Osteocyte (in vitro differentiated cells): ENCODE data around the gene RNGTT. TPM values are rescaled to one million over a fixed set of nuclear protein-coding genes. Genes with fewer than 3 reads are reported as not detected.
A peak's percentile ranks its signal among the peaks of the same experiment; 100 is the strongest.

Experiments
- DNase-seq: peaks from one replicate; pipeline ENCODE4 v3.0.0; 2021; ENCODE audit warnings: mixed read lengths; ENCODE audit not compliant: unreplicated experiment; ENCODE audit errors: extremely low spot score
- H3K27ac Mint-ChIP-seq: one replicate; pipeline ENCODE4 v1.8.0; 2021; ENCODE audit warnings: mild to moderate bottlenecking, mixed read lengths; ENCODE audit not compliant: unreplicated experiment
- H3K27me3 Mint-ChIP-seq: one replicate; pipeline ENCODE4 v1.8.0; 2021; ENCODE audit warnings: mixed read lengths; ENCODE audit not compliant: unreplicated experiment
- H3K36me3 Mint-ChIP-seq: one replicate; pipeline ENCODE4 v1.8.0; 2021; ENCODE audit warnings: mixed read lengths; ENCODE audit not compliant: unreplicated experiment
- H3K4me1 Mint-ChIP-seq: one replicate; pipeline ENCODE4 v1.8.0; 2021; ENCODE audit warnings: mixed read lengths; ENCODE audit not compliant: unreplicated experiment
- H3K4me3 Mint-ChIP-seq: one replicate; pipeline ENCODE4 v1.8.0; 2021; ENCODE audit warnings: mild to moderate bottlenecking, moderate library complexity, mixed read lengths; ENCODE audit not compliant: unreplicated experiment
- H3K9me3 Mint-ChIP-seq: one replicate; pipeline ENCODE4 v1.8.0; 2021; ENCODE audit warnings: mixed read lengths; ENCODE audit not compliant: unreplicated experiment
- long read RNA-seq: library from polyadenylated mRNA; unstranded; transcript quantifications from one replicate; pipeline ENCODE4 v2.0.0, GENCODE V29; 2021
- total RNA-seq: library from RNA; stranded (reverse); gene quantifications from 2 replicates; pipeline ENCODE4 v1.2.1, GENCODE V29; 2021
- TF ChIP-seq, protein P1 (sequence below): fragments of 200-600 bp; sonication (generic); IDR thresholded peaks from 2 replicates; pipeline ENCODE4 v1.5.0; 2021; ENCODE audit warnings: antibody characterized with exemption, mild to moderate bottlenecking, moderate library complexity

The RNGTT gene
- 10.5 and 12.7 TPM in 2 replicates for total RNA-seq
- long read RNA-seq, full-length matches to known transcripts: 30 of 56 reads
- long read RNA-seq, partial matches to known transcripts: 14 of 56 reads
- long read RNA-seq, other reads (novel, unspliced or antisense): 12 of 56 reads

- peaks cover 21% of the 10 kb centered on the region for H3K4me1 Mint-ChIP-seq
- H3K27me3 Mint-ChIP-seq: no peaks in the 10 kb centered on the region
- peak; percentile 99 for DNase-seq
- H3K4me3 Mint-ChIP-seq: peak within 1 kb of the TSS; percentile 95
- no peaks in the 10 kb centered on the region for H3K36me3 Mint-ChIP-seq
- H3K27ac Mint-ChIP-seq: peak within 1 kb of the TSS; percentile 89
- TF ChIP-seq, protein P1, sequence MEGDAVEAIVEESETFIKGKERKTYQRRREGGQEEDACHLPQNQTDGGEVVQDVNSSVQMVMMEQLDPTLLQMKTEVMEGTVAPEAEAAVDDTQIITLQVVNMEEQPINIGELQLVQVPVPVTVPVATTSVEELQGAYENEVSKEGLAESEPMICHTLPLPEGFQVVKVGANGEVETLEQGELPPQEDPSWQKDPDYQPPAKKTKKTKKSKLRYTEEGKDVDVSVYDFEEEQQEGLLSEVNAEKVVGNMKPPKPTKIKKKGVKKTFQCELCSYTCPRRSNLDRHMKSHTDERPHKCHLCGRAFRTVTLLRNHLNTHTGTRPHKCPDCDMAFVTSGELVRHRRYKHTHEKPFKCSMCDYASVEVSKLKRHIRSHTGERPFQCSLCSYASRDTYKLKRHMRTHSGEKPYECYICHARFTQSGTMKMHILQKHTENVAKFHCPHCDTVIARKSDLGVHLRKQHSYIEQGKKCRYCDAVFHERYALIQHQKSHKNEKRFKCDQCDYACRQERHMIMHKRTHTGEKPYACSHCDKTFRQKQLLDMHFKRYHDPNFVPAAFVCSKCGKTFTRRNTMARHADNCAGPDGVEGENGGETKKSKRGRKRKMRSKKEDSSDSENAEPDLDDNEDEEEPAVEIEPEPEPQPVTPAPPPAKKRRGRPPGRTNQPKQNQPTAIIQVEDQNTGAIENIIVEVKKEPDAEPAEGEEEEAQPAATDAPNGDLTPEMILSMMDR: no peak
- H3K9me3 Mint-ChIP-seq: no peaks in the 10 kb centered on the region
Measured at GRCh38 chr6:88963139-88964090, at the start of gene RNGTT. RNGTT (minus strand) TSS chr6:88963618; CDS start chr6:88963409, 209 bp downstream.

- Mint-ChIP-seq H3K4me1 (peaks cover 10% of the 10 kb centered on the region), H3K4me3 (no peak overlapping the region), H3K27ac (no peak overlapping the region), H3K27me3 (peaks cover 13% of the 10 kb centered on the region), H3K9me3 (no peaks in the 10 kb centered on the region), H3K36me3 (no peaks in the 10 kb centered on the region)
- TF ChIP-seq, protein P1: no peak
- DNase-seq: no peak
Measured at GRCh38 chr6:89011436-89011835, 48.0 kb upstream of the RNGTT start.

GRCh38 chr6:89010825-89011224 lies 47.4 kb upstream of the RNGTT start:
- H3K4me1 Mint-ChIP-seq: peaks cover 10% of the 10 kb centered on the region
- no peaks in the 10 kb centered on the region for H3K36me3 Mint-ChIP-seq
- TF ChIP-seq, protein P1: no peak
- DNase-seq: no peak
- H3K4me3 Mint-ChIP-seq: no peak overlapping the region
- H3K9me3 Mint-ChIP-seq: no peaks in the 10 kb centered on the region
- H3K27me3 Mint-ChIP-seq: peaks cover 13% of the 10 kb centered on the region
- no peak overlapping the region for H3K27ac Mint-ChIP-seq

DNA sequence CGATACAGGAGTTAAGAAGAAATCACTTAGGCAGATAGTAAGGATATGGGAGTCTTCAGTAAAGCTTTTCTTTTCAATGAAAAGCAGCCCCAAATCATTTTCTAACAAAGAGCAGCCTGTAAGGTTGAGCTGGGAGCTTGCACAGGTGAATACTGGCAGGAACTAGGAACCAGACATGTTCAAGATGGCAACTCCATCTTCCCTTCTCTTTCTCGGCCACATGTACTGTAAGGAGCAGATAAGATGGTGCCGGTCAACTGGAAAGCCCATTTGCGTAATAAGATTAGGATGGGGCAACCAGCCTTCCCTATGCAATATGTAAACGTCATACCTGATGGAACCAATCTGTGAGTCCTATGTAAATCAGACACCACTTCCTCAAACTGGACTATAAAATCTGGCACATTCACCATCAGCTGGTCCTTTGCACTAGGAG lies 46.2 kb upstream of the RNGTT start:
- no peaks in the 10 kb centered on the region for H3K36me3 Mint-ChIP-seq
- no peak overlapping the region for H3K4me3 Mint-ChIP-seq
- H3K27me3 Mint-ChIP-seq: peaks cover 13% of the 10 kb centered on the region
- TF ChIP-seq, protein P1: no peak
- H3K27ac Mint-ChIP-seq: no peak overlapping the region
- peaks cover 10% of the 10 kb centered on the region for H3K4me1 Mint-ChIP-seq
- DNase-seq: no peak
- no peaks in the 10 kb centered on the region for H3K9me3 Mint-ChIP-seq

GRCh38 chr6:89008815-89009374 lies 45.5 kb upstream of the RNGTT start:
- TF ChIP-seq, protein P1: no peak
- no peaks in the 10 kb centered on the region for H3K36me3 Mint-ChIP-seq
- peaks cover 13% of the 10 kb centered on the region for H3K27me3 Mint-ChIP-seq
- no peak overlapping the region for H3K27ac Mint-ChIP-seq
- no peaks in the 10 kb centered on the region for H3K9me3 Mint-ChIP-seq
- DNase-seq: no peak
- no peak overlapping the region for H3K4me3 Mint-ChIP-seq
- peaks cover 10% of the 10 kb centered on the region for H3K4me1 Mint-ChIP-seq
